Brain microvascular endothelial cell (primary cell): ENCODE data around the gene ERC1.

Source experiments
- DNase-seq: peaks from one replicate; pipeline ENCODE4 v3.0.0-alpha.2; 2020
- H3K27ac ChIP-seq: fragments of 250-450 bp; sonication (Bioruptor Pico); 2 replicates; pipeline ENCODE4 v1.5.1; 2020; ENCODE audit warnings: mild to moderate bottlenecking, moderate library complexity
- H3K27me3 ChIP-seq: fragments of 250-450 bp; sonication (Bioruptor Pico); replicated peaks from 2 replicates; pipeline ENCODE4 v1.5.1; 2020; ENCODE audit warnings: mild to moderate bottlenecking
- H3K36me3 ChIP-seq: fragments of 250-450 bp; sonication (Bioruptor Pico); replicated peaks from 2 replicates; pipeline ENCODE4 v1.5.1; 2020; ENCODE audit warnings: mild to moderate bottlenecking
- H3K4me3 ChIP-seq: 2 replicates; pipeline ENCODE4 v1.5.1; 2011; ENCODE audit warnings: low read depth, mild to moderate bottlenecking, control low read depth, low read length, moderate library complexity
- in situ Hi-C: cut with HindIII; loops from 2 replicates; pipeline ENCODE4 v1.10.0; 2017; ENCODE audit warnings: low sequenced_read_pairs, low pct_ligation_motif_present
- TF ChIP-seq, protein P1 (sequence below): IDR thresholded peaks from 2 replicates; pipeline ENCODE4 v1.5.1; 2011; ENCODE audit warnings: low read depth, mild to moderate bottlenecking, moderate library complexity, low read length, control low read depth, inconsistent platforms; ENCODE audit errors: missing control alignments

ERC1 gene

DNA sequence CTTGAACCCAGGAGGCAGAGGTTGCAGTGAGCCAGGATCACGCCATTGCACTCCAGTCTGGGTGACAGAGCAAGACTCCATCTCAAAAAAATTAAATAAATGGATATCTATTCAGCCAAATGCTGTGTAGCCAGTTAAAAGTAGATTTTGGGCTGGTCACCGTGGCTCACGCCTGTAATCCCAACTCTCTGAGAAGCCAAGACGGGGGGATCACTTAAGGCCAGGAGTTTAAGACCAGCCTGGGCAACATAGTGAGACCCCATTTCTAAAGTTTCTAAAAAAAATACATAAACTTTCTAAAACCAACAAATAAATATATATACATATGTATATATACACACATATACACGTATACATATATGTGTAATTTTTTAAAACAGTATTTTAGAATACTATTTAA is 414.6 kb downstream of the ERC1 start:
- DNase-seq, result no peak
- Histone ChIP-seq H3K36me3 (no peaks in the 10 kb centered on the region), H3K27ac (no peak overlapping the region), H3K4me3 (no peak overlapping the region), H3K27me3 (no peaks in the 10 kb centered on the region)
- TF ChIP-seq, protein P1, sequence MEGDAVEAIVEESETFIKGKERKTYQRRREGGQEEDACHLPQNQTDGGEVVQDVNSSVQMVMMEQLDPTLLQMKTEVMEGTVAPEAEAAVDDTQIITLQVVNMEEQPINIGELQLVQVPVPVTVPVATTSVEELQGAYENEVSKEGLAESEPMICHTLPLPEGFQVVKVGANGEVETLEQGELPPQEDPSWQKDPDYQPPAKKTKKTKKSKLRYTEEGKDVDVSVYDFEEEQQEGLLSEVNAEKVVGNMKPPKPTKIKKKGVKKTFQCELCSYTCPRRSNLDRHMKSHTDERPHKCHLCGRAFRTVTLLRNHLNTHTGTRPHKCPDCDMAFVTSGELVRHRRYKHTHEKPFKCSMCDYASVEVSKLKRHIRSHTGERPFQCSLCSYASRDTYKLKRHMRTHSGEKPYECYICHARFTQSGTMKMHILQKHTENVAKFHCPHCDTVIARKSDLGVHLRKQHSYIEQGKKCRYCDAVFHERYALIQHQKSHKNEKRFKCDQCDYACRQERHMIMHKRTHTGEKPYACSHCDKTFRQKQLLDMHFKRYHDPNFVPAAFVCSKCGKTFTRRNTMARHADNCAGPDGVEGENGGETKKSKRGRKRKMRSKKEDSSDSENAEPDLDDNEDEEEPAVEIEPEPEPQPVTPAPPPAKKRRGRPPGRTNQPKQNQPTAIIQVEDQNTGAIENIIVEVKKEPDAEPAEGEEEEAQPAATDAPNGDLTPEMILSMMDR, result no peak
- in situ Hi-C loops, result no loop called here

DNA sequence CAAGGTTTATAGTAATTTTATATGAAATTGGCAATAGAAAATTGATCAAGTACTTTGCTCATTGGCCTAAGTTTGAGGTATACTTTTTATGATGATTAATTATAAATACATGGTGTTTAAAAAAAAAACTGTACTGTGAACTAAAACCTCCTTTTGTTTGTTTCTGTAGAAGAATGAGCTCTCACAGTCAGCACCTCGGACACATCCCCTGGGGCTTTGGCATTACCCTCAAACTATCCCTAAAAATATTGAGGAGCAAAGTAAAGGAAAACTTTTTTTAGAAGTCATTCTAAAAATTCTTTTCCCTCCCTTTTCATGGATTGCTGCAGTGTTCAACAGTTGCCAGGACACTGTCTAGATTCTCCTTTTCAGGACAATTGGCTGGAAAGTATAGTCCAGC is 419.8 kb downstream of the ERC1 start:
- TF ChIP-seq, protein P1, result no peak
- no peak overlapping the region for H3K4me3 ChIP-seq
- in situ Hi-C loops, result no loop called here
- no peak overlapping the region for H3K27ac ChIP-seq
- no peaks in the 10 kb centered on the region for H3K36me3 ChIP-seq
- no peaks in the 10 kb centered on the region for H3K27me3 ChIP-seq
- DNase-seq, result no peak

DNA sequence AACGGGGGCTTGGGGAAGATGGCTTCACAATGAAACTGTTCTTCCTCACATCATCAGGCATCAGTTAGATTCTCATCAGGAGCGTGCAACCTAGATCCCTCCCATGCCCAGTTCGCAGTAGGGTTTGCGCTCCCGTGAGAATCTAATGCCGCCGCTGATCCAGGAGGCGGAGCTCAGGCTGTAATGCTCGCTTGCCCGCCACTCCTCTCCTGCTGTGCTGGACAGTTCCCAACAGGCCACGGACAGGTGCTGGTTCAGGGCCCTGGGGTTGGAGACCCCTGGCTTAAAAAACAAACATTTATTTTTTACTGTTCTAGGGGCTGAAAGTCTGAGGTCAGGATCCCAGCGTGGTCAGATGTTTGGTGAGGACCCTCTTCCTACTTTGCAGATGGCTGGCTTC is 422.9 kb downstream of the ERC1 start:
- no peak for DNase-seq
- in situ Hi-C loops, result no loop called here
- TF ChIP-seq, protein P1, result no peak

DNA sequence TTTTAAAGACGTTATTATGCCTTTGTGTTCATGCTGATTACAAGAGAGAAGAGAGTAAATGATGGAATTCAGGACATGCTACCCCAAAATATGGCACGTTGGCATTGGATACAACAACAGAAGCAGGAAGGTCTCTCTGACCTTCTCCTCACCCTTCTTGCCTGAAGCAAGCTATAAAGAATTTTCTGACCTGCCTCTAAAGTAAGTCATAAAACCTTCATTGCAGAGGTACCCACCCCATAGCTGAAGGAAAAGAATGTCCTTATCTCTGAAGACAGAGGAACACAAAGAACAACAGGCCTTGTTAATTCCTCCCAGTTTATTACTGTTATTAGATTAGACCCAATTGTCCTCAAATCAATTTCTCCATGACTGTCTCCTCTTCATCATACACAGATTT is 427.1 kb downstream of the ERC1 start:
- TF ChIP-seq, protein P1, result no peak
- no peak for DNase-seq
- H3K27ac ChIP-seq, result no peak overlapping the region
- H3K27me3 ChIP-seq, result no peaks in the 10 kb centered on the region
- in situ Hi-C loops, result no loop called here
- H3K36me3 ChIP-seq, result no peaks in the 10 kb centered on the region
- no peak overlapping the region for H3K4me3 ChIP-seq

More for the DNA sequence above, 422.9 kb downstream of the ERC1 start:
- Histone ChIP-seq H3K36me3 (no peaks in the 10 kb centered on the region), H3K4me3 (no peak overlapping the region), H3K27ac (no peak overlapping the region), H3K27me3 (no peaks in the 10 kb centered on the region)

DNA sequence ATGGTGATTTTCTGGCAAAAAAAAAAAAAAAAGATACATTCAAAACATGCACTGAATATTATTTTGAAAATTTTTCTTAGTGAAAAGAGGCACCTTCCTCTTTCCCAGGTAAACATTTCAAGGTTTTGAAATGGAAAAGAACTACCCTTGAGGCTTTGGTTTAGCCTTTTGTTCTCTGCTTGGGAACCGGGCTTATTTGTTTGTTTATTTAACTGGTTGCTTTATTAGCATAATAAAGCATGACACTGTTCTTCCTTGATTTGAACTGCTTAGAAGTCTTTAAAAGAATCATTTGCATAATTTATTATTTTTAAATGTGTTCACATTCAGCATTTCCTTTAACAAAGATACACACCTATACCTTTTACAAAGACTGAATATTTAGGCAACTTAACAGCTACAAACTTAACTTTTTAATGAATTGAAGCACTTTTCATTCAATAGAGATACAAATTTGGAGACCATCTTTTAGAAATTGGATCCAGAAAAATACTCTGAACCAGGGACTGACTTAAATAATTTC is 428.9 kb downstream of the ERC1 start:
- in situ Hi-C loops, result no loop called here

More for the DNA sequence above, 428.9 kb downstream of the ERC1 start:
- TF ChIP-seq, protein P1, result no peak
- Histone ChIP-seq H3K36me3 (no peaks in the 10 kb centered on the region), H3K27ac (no peak overlapping the region), H3K4me3 (no peak overlapping the region), H3K27me3 (no peaks in the 10 kb centered on the region)
- no peak for DNase-seq
